ENCODE data around the gene R3HDM4.

The R3HDM4 gene

DNA sequence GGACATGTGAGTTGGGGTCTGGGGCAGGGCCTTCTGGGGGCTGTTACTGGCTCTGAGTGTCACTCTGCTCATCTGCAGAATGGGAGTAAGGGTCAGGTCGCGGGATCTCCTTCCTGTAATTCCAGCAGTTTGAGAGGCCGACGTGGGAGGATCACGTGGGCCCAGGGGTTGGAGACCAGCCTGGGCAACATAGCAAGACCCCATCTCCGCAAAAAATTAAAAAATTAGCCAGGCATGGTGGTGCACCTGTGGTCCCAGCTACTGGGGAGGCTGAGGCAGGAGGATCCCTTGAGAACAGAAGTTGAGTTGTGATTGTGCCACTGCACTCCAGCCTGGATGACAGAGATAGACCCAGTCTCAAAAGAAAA lies 16.9 kb upstream of the R3HDM4 start:
- DNase-seq (ENCODE audit: low read depth) = no peak

DNA sequence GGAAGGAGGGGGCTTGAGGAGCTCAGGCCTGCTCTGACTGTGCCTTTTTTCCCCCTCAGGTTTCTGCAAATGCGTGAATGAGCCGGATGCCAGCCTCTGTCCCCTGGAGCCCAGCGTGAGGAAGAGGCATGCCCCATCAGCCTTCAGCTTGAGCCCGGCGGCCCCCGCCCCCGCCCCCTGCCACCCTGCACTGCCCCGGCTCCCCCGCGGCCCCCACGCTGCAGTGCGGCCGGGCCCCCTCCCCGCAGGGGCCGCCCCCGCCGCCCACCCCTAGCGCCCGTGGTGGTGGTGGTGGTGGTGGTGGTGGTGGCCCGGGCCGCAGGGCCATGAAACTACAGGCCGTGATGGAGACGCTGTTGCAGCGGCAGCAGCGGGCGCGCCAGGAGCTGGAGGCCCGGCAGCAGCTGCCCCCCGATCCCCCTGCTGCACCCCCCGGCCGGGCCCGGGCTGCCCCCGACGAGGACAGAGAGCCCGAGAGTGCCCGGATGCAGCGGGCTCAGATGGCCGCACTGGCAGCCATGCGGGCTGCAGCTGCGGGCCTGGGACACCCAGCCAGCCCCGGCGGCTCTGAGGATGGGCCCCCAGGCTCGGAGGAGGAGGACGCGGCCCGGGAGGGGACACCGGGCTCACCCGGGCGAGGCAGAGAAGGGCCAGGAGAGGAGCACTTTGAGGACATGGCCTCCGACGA lies 16.3 kb upstream of the R3HDM4 start:
- DNase-seq (ENCODE audit: low read depth) = no peak

DNA sequence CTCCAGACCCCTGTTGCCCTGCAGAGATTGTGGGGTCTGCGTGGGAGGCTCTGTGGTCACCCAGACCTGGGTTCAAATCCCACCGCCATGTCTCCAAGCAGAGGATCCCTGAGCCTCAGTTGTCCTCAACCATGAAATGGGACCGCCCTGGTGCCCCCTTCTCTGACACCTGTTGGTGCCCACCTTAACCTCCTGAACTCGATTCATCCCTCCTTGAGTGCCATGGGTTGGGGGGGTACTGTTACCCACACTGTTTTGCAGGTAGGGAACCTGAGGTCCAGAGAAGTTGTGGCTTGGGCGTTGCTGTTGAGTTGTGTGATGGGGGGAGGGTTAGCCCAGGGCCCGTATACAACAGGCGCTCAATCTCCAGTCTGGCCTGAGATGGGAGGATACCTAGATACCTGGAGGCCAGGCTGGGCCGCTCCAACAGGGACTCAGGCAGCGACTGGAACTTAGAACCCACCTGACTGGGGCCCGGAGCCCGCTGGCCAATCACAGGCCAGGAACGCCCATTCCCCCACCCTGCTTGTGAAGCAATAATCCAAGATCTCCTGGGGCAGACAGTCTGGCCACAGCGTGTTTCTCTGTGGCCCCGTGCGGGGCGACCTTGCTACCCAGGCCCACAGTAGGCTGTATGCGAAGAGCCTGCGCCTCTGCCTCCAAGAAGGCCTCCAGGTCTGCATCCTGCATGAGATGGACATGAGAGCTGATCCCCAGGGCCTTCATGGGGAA lies 15.6 kb upstream of the R3HDM4 start:
- no peak for DNase-seq (ENCODE audit: low read depth)

DNA sequence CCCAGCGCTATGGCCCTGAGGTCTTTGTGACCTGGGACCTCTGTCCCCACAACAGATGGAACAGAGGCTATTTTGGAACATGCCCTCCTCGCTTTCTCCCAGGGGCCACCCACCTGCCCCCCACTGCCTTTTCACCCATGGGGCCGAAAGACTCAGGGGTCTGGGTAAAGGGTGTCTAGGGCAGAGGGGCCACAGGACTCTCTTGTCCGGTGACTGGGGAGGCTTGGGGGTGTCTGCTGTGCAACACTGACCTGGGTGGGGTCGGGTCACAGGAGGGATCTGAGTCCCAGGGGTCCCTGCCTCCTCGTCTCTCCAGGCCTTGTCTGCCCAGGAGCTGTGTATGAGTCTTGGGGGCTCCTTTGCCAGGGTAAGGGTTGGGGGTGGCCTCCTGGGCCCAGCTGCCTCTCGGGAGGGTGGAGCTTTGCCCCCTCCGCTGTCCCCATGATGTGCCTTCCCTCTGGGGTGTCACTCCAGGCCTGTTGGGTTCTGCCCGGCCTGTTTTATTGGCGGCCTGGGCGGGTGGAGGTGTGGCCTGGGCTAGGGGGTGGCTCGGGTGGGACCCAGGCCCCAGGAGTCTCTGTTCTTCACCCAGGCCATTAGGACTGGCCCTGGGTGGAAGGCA lies 14.9 kb upstream of the R3HDM4 start:
- DNase-seq (ENCODE audit: low read depth) = no peak

DNA sequence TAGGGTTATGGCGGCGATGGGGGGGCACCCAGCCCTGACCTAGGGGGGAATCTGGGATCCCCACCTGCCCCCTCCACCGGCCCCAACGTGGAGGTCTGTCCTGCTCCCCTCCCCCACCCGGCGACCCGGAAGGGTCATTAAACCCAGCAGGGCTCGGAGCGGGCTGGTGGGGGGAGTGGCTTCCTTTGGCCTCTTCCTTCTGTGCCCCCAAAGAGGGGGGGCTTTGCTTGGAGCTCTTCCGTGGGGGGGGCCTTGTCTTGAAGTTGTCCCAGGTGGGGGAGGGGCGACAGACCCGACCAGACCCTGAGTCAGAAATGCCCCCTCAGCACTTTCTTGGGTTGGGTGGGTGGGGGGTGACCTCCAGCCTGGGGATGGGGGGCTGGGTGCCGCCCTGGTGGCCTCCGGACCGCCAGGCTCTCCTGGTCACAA lies 14.3 kb upstream of the R3HDM4 start:
- no peak for DNase-seq (ENCODE audit: low read depth)

DNA sequence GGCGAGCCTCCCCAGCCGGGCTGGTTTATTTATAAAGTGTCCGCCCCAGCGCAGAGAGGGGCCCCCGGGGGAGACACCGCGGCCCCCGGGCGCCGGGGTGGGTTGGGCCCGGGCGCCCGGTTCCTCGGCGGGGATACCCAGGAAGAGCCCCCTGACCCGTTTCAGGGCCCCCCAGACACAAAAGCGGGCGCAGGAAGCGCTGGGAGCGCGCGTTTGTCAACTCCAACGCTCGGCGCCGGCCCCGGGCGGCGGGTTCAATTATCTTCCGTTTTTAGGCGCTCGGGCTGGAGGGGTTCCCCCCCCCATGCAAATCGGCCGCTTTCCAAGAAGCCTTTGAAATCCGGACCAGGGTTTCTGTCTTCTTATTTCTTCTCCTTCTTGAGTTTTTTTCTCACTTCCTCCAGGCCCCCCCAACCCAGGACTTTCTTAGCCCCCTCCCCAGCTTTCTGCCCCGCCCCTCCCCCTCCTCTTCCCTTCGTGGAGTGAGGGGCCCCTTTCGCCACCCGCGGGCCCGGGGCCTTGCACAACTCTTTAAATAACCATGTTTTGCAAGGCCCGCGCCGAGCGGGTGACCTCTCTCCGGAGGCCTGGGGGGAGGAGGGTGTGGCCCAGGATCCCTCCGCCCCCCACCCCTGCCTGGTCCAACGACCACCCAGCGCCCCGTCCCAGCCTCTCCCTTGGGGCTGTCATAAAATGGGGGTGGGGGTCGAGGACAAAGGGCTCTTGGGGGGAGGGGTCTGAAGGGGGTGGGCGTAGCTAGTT lies 13.8 kb upstream of the R3HDM4 start:
- no peak for DNase-seq (ENCODE audit: low read depth)

DNA sequence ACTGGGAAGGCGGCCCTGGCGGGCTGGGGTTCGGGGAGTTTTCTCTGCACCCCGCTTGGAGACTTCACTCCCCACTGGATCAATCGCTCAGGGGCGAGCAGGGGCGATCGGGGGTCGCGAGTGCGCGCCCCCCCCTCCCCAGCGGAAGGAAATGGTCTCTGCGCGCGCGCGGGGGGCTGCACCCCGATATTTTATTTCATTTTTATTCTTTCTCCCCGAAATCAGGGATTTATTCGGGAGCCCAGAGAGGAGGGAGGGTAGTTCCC lies 13.2 kb upstream of the R3HDM4 start:
- DNase-seq (ENCODE audit: low read depth) = no peak

DNA sequence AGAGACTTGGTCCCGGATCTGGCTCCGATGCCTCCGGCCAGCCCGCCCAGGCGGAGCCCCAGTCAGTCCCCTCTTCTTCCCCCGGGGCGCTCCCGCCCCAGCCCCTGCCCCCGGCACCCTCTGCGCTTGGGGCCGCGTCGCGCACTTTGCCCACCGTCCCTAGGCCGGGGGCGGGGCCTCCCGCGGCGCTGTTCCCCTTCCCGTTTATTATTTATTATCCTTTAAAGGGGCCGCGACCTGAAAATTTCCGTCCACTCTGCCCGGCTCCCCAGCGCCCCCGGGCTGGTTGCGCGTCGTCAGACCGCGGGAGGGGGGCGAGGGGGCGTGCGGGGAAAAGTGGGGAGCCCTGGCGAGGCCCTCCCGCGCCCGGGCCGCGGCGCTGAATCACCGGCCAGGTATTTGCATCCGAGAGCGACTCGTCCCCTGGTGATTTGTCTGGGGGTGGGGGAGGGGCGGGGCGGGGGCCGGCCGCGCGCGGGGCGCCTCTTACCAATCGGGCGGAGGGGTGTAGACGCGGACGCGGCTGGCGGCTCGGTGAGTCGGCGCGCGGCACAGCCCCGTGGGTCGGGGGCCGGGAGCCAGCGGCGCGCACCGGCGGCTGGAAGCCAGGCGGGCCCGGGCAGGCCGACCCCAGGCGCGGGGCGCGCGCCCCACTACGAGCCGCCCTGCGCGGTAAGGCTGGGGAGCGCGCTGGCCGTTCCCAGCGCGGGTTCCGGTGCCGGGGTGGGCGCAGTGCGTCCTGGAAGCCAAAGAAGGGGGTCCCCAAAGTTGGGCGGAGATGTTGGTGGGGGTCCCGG lies 12.7 kb upstream of the R3HDM4 start, which contains the start of gene ARID3A:
Gene ARID3A (plus strand): TSS at position 510 of the 797 bp plus-strand sequence. CDS start 3,494 bp downstream, outside the sequence.
- no peak for DNase-seq (ENCODE audit: low read depth)

DNA sequence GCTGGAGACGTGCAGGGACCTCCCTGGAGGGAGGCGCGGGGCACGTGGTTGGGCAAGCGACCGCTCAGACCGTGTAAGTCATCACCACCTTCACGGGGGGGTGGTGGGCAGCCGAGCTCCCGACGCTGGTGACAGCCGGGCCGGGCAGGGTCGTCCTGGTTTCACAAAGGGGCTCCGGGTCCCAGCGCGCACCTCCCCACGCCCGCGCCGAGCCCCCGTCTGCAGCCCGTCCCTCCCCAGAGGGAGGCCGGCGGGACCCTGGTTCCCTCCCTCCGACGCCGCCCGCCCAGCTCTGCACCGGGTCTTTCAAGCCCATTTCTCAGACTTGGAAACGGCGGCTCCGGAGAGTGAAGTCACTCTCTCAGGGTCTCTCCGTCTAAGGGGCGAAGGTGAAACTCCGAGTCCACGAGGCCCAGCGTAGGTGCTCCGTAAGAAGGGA lies 12.1 kb upstream of the R3HDM4 start:
- DNase-seq (ENCODE audit: low read depth) = no peak

DNA sequence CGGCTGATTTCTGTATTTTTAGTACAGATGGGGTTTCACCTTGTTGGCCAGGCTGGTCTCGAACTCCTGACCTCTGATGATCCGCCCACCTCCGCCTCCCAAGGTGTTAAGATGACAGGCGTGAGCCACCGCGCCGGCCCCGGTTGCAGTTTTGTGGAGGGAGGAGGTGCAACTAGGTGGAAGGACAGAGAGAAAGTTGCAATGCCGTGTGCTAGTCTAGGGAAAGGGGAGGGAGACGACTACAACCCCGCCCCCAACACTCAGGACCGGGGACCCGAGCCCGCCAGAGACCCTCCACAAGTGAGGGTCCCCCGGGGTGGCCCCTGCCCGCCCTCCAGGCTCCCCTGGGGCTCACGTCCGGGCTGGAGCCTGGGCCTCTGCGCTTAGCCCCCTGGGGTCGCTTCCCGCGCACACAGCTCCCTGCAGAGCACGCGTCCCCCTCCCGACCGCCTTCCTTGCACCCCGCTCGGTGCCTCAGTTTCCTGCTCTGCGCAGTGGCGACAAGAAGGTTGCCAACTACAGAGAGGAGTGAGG lies 11.6 kb upstream of the R3HDM4 start:
- no peak for DNase-seq (ENCODE audit: low read depth)

DNA sequence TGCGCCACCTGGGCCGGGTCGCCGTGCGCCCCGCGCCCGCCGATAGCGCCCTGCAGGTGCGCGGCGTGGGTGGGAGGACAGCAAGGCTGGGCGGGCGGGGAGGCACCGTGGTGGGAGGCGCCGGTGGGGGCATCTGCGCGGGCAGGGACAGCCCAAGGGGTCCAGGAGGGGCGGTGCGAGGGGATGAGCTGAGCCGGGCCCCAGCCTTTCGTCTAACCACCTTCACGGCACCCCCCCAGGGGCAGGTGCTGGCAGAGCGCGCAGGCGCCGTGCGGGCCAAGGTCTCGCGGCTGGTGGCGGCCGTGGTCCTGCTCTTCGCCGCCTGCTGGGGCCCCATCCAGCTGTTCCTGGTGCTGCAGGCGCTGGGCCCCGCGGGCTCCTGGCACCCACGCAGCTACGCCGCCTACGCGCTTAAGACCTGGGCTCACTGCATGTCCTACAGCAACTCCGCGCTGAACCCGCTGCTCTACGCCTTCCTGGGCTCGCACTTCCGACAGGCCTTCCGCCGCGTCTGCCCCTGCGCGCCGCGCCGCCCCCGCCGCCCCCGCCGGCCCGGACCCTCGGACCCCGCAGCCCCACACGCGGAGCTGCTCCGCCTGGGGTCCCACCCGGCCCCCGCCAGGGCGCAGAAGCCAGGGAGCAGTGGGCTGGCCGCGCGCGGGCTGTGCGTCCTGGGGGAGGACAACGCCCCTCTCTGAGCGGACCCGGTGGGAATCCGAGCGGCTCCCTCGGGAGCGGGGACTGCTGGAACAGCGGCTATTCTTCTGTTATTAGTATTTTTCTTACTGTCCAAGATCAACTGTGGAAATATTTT lies 7.2 kb upstream of the R3HDM4 start:
- no peak for DNase-seq (ENCODE audit: low read depth)

DNA sequence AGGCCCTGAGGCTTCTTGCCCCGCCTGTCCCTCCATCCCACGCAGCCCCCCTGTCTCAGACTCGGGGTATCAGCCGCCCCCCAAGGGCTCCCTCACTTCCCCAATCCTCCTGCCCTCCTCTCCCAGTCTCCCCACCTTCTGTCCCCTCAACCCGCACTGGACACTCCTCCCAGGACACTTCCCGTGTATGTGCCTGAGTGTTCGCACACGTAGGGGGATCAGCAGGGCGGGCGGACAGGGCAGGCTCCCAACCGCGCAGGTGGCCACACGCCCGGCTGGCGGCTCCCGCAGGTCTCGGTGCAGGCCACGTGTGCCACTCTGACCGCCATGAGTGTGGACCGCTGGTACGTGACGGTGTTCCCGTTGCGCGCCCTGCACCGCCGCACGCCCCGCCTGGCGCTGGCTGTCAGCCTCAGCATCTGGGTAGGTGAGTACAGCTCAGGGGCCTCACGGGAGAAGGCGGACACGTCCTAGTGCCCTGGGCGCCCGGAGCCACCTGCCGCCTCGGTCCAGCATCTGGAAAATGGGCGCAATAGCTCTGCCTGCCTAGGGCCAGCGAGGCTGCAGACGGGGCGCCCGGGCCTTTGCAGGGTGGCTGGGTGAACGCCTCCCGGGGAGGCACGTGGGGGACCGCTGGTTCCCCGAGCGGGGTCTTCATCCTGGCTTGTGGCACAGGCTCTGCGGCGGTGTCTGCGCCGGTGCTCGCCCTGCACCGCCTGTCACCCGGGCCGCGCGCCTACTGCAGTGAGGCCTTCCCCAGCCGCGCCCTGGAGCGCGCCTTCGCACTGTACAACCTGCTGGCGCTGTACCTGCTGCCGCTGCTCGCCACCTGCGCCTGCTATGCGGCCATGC lies 6.4 kb upstream of the R3HDM4 start:
- no peak for DNase-seq (ENCODE audit: low read depth)

DNA sequence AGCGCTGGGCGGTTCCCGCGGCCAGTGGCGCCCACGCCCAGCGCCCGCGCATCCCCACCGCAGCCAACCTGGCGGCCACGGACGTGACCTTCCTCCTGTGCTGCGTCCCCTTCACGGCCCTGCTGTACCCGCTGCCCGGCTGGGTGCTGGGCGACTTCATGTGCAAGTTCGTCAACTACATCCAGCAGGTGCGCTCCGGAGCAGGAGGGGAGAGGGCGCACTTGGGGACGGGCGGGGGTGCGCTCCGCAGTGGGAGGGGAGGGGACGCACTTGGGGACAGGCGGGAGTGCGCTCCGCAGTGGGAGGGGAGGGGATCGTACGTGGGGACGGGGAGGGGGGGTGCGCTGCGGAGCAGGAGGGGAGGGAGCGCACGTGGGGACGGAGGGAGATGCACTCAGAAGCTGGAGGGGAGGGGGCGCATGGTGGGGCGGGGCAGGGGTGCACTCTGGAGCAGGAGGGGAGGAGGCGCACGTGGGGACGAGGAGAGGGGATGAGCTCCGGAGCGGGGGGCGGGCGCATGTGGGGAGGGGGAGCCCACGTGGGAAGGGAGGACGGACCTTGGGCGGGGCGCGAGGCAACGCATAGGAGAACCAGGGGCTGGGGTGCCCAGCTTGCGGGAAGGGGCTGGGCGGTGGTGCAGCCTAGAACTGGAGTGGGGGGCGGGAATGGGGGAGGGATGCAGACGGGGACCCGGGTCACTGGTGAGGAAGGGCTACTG lies 5.6 kb upstream of the R3HDM4 start:
- no peak for DNase-seq (ENCODE audit: low read depth)

DNA sequence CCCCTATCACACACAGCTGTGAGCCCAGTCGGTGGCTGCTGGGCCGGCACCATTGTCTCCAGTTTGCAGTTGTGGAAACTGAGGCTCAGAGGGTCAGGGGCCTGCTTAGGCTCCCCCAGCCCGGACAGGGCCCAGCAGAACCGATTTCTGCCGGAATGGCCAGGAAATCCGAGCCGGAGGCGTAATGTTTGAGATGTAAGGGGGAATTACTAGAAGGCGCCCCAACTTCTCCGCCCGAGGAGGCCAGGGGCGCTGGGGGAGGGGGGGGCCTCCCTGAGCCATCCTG lies 5.1 kb upstream of the R3HDM4 start:
- DNase-seq (ENCODE audit: low read depth) = no peak

DNA sequence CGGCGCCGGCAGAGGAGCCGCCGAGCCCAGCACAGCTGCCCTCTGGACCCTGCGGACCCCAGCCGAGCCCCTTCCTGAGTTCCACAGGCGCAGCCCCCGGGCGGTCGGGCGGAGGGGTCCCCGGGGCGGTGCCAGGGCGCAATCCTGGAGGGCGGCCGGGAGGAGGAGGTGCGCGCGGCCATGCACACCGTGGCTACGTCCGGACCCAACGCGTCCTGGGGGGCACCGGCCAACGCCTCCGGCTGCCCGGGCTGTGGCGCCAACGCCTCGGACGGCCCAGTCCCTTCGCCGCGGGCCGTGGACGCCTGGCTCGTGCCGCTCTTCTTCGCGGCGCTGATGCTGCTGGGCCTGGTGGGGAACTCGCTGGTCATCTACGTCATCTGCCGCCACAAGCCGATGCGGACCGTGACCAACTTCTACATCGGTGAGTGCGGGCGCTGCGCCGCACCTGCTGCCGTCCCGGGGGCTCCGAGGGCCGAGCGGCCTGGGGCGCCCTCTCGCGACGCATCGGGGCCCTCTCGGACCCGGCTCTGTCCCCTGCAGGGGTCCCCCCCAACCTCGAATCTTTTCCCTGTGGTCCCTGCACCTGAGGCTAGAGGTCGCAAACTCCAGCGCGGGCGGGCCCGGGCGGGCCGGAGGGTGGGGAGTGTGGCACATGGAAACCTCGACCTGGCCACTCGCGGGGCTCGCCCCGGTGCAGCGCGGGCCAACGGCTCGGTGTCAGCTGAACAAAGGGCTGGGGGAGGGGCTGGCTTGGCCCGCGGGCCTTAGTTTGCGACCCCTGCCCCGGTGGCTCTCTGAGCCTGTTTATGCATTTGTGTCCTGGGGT lies 4.5 kb upstream of the R3HDM4 start, which contains the start of gene KISS1R:
Gene KISS1R (plus strand): TSS at position 11 of the 829 bp plus-strand sequence. CDS start 170 bp downstream, at position 181.
- no peak for DNase-seq (ENCODE audit: low read depth)

DNA sequence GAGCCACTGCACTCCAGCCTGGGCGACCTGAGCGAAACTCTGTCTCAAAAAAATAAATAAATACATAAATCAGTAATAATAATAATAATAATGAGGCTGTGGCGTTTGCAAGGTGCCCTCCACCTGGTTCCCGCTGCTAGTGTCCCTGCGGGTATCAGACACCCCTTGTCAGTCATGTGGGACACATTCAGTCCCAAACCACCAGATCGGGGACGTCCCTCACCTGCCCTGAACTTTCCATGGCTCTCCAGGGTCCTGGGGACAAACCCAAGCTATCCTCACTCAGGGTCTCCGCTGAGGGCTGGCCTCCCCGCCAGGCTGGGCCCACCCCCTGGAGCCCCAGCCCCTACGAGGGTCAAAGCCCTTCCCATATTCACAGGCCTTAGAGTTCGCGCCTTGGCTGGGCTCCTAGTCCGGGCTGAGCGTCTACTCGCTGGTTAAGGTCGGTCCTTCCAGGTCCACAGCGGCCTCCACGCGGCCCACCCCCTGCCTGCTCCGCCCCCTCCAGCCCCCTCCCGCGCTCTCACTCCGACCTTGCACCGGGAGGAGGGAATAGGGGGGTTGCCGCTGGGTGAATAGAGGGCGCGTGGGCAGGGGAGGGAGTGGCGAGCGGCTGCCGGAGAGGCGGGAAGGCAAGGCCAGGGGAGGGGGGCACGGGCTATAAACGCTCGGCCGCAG lies 3.8 kb upstream of the R3HDM4 start:
- DNase-seq (ENCODE audit: low read depth) = no peak

DNA sequence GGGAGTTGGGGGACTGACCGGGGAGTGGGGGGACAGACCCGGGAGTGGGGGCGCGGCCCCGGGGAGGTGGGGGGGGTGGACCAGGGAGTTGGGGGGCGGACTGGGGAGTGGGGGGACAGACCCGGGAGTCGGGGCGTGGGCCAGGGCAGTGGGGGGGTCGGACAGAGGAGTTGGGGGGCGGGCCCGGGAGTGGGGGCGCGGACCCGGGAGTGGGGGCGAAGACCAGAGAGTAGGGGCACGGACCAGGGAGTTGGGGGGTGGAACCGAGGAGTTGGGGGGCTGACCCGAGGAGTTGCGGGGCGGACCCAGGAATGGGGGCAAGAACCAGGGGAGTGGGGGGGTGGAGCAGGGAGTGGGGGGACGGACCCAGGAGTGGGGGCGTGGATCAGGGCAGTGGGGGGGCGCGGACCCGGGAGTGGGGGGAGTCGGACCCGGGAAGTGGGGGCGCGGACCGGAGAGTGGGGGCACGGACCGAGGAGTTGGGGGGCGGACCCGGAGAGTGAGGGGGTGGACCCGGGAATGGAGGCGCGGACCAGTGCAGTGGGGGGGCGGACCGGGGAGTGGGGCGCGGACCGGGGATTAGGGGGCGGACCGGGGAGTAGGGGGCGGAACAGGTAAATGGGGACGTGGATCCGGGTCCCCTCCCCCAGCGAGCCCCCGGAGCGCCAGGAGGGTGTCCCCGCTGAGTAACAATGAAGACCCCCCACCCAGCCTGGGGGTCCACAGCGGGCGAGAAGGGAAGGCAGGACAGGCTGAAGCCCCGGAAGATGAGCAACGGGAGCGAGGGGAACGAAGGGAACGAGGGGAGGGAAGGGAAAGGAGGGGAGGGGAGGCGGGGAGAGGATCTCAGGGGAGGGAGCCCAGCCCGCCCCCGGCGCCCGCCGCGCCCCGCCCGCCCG lies 589 bp downstream of the R3HDM4 start:
- DNase-seq (ENCODE audit: low read depth) = no peak

All from CMK (cell line).